Activated CD4-positive, CD25-positive, alpha-beta regulatory T cell treated with anti-CD3 and anti-CD28 coated beads, Interleukin-2, amount 50 U/mL, for 16 hours (primary cell): ENCODE results near the gene COIL.

ENCODE experiments used
- DNase-seq: peaks from one replicate; pipeline ENCODE4 v3.0.0-alpha.2; 2020; ENCODE audit warnings: low read depth, low spot score

The COIL gene

DNA sequence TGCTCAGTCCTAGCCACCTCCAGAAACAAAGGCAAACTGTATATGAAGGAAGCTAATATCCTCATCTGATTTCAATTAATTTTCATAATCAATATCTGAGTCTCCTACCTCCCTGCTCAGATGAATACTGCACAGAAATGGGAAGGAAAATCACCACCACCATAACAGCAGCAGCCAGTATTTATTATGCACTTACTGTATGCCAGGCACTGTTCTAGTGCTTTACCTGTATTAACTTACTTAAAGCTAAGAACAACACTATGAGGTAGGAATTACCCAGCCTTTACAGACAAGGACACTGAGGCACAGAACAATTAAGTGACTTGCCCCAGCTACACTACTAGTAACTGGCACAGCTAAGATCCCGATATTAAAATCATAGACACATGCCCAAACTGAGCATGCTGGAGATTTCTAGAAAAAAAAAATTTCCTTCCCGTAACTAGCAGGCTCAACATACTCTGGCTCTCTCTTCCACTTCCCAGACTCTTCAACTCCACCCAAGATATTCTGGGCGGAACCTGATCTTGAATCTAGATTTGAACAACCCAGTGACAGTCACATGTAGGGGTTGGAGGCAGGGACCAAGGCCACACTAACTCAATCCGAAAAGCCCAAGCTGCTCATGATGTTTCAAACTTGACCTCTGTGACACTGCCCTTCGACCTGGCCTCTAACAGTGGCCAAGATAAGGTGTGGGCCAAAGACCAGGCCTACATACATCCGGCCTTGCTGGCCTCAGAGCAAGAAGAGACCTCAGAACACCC lies 50.9 kb downstream of the COIL start:
- no peak for DNase-seq

DNA sequence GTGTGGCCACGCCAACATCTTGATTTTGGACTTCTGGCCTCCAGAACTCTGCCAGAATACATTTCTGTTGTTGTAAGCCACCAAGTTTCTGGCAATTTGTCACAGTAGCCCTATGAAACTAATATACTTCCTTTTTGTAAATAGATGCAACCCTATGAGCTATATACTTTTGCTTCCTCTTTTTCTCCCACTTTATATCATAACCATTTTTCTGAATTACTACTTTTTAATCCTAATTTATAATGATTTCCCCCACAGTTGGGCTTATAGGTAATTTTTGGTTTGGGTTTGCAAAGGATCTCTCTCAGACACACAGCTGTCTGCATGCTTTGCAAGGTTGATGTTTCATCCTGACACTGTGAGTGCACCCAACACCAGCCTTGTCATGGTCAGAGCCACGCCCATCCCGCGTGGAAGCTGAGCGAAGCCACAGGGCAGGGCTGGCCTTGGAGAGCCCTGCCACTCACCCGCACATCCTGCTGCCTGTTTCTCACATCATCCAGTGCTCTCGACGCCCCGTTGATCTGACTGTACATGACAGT lies 52.8 kb downstream of the COIL start:
- DNase-seq, result no peak

DNA sequence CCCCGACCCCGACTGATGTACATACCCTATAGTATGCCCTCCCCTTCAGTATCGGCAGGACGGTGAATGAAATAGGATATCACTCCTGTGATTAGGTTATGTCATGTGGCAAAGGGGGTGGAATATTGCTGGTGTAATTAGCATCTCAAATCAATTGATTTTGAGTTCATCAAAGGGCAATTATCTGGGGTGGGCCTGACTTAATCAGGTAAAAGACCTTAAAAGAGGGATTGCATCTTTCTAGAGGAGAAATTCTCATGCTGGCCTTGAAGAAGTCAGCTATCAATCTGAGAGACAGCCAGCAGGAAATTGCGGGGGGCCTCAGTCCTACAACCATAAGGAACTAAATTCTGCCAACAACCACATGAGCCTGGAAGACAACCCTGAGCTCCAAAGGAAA lies 57.3 kb downstream of the COIL start:
- DNase-seq, result no peak

DNA sequence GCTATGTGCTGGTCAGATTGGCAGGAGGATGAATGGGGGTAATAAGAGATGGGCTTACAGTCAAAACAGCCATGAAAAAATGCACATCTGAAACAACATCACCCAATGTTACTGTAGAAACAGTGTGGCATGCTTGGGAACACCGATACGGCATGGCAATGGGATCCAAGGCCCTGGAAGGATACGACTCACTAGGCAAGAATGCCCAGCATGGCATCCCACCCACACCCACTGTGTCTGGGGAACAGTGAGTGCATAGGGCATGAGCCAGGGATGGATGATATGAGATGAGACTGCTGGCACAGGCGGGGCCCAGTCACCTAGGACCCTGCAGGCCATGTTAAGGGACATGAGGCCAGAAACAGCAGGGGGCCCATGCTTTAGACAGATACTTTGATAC lies 58.5 kb downstream of the COIL start:
- no peak for DNase-seq

DNA sequence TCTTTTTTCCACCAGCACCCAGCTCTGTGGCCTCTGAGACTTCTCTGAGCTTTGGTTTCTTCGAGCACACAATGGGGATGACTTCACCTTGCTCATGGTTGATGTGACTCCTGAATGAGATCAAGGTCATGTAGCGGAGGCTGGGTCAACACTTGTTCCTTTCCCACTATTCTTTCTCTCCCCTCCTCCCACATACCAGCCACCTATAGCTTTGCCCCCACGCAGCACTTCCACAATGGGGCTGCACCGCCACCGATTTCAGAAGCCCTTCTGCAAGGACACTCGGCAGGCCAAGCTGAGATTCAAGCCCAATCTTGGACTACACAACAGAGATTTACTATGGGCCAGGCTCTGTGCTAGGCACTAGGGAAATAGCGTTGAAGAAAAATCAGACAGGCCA lies 61.4 kb downstream of the COIL start:
- DNase-seq, result no peak

DNA sequence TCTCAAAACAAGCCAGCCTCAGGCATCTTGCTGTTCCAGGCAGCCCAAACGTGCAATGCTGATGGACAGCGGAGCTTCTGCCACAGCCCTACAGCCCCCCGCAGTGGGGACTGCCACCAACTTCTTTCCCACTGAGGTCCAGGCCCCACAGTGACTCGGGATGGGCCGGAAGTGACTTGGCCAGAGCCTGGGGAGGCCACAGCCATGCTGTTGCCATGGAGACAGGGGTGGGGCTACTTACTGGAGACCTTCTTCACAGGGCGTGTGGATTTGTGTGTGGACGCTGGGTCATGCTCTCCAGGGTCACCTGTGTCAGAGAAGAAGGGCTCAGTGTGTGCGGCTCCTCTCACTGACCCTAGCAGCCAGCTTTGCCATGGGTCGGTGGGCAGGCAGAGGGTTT lies 62.0 kb downstream of the COIL start:
- DNase-seq, result no peak

DNA sequence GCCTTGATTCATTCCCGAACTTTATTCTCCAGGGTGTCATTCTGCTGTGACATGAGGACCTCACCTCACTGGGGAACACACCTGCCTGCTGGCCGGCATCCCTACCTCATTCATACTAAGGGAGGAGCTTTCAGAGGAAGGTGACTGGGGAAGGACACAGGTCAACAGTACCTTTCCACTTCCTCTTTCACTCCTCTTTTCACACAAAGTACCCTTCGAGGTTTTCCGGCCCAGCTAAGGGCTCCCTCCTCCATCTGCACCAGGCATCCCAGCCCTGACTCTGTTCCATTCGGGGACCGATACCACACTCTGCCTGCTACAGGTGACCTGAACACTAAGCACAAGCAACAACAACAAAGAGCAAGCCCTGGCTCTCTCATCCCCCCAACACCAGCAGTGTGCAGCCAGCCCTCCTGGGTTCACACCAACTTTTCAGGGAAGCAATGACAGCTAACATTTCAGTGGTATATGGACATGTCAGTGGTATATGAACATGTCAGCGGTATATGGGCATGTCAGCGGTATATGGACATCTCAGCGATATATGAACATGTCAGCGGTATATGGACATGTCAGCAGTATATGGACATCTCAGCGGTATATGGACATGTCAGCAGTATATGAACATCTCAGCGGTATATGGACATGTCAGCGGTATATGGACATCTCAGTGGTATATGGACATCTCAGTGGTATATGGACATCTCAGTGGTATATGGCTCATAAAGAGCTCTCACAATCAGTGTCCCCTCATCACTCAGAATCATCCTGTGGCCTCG lies 63.0 kb downstream of the COIL start:
- no peak for DNase-seq

DNA sequence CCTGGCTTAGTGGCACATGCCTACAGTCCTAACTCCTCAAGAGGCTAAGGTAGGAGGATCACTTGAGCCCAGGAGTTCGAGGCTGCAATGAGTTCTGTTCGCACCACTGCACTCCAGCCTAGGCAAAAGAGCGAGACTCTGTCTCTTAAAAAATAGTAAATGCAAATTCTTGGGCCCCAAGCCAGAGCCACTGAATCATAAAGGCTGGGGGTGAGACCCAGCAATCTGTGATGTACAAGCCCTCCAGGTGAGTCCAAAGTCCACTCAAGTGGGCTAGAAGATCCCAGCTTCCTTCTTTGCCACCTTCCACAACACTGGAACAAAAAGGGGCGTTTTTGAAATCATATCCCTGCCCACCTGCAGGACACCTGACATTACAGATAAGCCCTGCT lies 63.9 kb downstream of the COIL start:
- no peak for DNase-seq

DNA sequence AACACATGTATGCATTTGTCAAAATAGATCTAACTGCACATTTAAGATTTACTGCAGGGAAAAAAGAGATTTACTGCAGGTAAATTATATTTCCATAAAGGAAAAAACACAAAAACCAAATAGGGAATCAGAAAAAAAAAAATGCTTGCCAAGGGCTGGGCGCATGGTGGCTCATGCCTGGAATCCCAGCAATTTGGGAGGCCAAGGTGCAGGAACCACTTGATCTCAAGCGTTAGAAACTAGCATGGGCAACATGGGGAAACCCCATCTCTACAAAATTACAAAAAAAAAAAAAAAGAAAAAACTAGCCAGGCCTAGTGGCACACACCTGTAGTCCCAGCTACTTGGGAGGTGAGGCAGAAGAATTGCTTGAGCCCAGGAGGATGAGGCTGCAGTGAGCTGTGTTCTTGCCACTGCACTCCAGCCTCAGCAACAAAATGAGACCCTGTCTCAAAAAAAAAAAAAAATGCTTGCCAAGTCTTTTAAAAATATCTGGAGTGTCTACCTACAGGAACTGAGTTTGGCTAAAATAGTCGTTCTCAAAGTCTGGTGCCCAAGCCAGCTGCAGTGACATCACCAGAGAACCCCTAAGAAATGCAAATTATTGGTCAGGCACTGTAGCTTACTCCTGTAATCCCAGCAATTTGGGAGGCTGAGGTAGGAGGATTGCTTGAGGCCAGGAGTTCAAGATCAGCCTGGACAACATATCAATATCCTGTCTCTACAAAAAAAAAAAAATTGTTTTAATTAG lies 64.5 kb downstream of the COIL start:
- DNase-seq, result no peak

DNA sequence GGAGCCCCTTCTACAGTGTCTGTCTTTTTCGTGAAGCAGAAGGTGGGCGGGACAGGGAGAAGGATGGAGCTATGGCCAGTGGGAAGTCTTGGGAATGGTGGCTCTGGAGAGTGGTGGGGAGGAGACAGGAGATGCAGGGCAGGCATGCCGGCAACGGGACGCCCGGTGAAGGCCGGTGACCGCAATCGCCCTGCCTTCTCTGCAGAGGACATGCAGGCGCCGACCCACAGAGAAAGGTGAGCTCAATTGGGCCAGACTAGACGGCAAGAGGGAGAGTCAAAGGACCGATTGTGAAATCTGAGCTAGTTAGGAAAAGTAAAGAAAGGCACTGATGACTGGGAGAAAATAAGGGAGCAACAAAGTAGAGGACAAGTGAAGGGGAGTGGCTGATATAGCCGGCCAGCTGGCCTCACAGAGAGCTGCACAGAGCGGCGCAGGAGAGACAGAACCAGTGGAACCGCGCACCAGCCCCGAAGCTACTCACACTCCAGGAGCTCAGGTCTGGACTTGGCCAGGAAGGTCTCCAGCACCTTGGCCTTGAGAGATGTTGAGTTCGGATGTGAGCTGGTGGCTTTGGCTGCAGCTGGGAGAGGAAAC lies 65.9 kb downstream of the COIL start:
- DNase-seq, result no peak

DNA sequence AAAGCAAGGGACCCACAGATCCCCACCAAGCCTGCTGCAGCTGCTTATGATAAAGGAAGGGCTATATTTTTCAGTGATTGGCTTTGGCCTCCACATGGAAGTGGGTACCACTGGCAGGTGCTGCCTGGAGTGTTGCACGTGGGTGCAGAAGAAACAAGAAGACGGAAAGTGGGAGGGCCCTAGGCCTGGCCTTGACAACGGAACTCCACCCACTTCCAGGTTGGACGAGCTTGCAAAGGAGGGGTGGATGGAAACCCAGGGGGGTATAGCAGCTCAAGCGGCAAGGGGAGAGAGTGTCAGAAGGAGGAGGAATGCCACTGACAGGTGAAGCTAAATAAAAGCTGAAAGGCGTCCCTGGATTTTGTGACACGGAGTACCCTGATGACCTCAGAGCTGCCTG lies 67.3 kb downstream of the COIL start:
- no peak for DNase-seq

DNA sequence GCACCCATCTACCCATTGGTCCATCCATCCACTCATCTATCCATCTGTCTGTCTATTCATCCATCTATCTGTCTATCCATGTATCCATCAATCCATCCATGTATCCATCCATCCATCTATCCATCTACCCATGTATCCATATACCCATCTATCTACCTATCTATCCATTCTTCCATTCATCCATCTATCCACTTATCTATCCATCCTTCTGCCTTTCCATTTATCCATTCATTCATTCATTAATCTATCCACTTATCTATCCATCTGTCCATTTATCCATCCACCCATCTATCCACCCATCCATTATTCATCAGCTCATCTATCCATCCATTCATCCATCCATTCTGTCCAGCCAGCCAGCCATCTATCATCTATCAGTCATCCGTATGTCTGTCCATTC lies 68.5 kb downstream of the COIL start:
- DNase-seq, result no peak

DNA sequence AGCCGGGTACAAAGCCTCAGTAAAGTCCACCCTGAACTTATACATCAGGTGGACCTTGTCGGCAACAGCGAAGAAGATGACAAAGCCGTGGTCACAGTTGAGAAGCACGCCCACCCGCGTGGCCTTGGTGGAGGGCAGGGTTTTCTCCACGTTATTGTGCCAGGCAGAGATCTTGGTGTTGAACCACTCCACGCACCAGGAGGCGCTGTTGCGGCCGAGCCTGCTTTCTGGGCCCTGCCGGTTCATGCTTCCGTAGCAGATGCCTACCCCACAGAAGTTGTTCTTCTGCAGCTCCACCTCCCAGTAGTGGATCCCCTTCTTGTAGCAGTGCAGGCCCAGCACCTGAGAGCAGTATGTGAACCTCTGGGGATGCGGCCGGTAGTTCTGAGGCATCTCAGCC lies 69.1 kb downstream of the COIL start:
- no peak for DNase-seq

DNA sequence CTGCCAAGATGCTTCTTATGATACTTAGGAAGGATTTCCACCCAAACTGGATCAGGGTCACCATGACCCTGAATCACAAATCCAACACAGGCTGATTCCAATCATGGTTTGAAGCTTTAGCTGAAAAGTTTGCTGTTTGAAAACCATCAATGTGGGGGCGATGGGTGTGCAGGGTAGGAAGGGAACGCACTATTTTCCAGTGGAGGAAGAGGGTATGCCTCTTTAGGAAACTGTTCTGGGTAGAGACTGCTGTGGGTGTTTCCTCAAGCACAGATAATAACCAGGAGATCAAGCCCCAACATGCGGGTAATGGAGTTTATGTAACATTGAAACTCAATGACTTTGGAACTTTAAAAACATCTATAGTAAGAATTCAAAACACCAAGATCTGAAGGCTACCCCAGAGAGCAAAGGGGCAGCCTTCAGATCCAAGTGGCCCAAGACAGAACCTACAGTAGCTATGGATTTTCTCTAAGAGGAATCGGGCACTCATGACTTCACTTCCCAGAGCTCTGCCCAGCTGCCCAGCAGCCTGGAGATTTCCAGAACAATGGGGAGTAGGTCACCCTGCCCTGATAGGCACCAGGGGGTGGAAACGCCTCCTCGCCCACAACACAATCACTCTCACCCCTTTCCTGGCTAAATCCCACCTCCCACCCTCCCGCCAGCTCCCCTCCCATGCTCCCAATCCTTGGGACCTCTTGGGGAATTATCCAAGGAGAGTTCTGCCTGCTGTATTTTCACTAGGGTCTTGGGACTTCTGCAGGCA lies 69.8 kb downstream of the COIL start:
- no peak for DNase-seq

DNA sequence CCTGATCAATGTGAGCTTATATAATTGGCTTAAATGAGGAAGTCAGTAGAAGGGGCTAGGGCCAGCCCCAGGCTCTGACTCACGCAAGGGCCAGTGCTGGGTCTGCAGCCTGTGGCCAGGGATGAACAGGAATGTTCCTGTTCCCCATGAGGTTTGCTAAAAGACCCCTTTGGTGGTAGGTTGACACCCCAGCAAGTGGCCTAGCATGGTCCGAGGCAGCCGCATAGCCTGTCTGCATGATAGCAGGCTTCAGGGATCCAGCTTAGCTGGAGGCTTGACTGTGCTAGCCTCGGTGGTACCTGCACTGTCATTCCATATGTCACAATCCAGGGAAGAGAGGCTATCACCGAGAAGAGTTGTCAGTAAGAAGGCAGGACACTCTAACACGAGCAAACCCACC lies 70.5 kb downstream of the COIL start:
- no peak for DNase-seq
